GM21360 (cell line): ENCODE measurements around the gene GMIP.

ENCODE experiments used
- ATAC-seq: cut with Tn5 transposase; IDR thresholded peaks from one replicate; pipeline ENCODE4 v1.9.1; 2021; ENCODE audit warnings: mild to moderate bottlenecking, moderate library complexity; ENCODE audit not compliant: unreplicated experiment

The GMIP gene

DNA sequence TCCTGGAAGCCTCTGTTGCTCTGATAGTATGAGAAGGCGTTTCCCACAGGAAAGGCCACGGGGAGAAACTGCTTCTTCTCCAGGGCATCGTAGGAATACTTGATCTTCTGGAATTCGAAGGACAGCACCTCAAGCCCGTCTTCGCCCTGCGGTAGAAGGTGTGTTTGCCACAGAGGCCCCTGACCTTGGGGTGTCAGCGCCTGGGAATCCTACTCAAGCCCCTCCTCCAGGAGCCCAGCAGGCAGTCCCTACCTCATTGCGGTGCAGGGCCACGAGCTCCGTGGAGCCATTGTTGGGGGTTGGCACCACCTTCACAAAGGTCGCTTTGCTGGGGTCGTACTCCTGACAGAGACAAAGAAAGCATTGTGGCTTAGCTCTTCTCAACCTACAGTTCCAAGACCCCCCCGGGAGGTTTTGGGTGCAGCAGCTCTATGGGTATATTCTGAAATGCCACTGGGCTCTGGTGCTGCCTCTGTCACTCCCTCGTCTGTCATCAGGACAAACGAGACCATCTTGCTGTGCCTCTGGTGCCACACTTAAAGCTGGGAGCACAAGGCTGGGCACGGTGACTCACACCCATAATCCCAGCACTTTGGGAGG is 16.3 kb upstream of the GMIP start:
- no peak for ATAC-seq

DNA sequence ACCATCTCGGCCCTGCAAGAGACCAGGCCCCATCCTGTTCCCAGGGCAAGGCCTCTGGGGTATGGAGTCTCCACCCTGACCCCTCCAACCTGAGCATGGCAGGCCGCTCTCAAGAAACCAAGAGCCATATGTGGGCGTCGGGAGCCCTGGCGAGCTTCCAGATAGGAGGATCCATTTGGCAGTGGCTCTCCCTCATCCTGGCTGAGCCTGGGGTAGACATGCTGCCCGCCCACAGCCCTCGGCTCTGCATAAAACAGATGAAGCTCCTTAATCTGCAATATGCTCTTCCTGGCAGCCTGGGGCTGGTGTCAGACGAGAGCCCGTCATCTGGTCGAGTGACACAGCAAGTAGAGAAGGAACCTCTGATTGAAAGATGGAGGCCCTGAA is 13.9 kb upstream of the GMIP start:
- ATAC-seq = no peak

GRCh38 chr19:19656451-19657396 is 13.3 kb upstream of the GMIP start:
- ATAC-seq = no peak

GRCh38 chr19:19655641-19656343 is 12.3 kb upstream of the GMIP start:
- no peak for ATAC-seq

DNA sequence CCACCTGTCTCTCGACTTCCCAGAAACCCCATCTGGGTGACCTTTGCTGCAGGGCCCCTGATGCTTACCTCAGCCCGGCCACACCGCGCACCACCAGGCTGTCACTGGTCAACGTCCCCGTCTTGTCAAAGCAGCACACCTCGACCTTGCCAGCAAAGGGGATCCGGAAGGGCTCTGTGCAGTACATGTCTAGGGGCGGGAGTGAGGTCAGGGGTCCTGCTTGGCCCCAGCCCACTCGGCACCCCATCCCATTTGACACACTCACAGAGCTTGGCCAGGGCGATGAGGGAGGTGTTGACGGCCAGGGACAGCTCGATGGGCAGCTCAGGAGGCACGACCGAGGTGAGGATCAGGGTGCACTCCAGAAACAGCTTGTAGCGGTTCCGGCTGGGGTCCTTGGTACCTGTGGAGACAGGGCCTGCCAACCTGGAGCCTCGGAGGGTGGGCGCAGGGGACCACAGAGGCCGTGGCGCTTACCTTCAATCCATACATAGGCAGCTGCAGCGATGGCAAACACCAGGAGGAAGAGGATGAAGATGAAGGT is 11.7 kb upstream of the GMIP start:
- no peak for ATAC-seq

DNA sequence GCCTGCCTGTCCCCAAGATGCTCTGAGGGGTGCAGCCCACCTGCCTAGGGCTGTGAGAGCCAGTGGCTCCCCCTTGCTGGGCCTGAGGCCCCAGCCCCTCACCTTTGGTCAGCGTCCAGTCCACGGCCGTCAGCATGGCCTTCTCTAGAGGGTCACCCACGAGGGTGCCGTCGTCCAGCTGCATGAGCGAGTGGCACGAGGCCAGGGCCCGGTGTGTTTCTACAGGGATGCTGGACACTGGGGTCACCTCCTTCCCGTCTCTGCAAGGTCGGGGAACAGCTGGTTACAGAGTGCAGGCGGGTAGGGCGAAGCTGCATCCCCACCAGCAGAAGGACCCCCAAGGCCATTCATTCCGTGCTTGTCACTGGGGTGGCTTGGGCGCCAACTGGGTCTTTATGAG is 11.0 kb upstream of the GMIP start:
- ATAC-seq = no peak

DNA sequence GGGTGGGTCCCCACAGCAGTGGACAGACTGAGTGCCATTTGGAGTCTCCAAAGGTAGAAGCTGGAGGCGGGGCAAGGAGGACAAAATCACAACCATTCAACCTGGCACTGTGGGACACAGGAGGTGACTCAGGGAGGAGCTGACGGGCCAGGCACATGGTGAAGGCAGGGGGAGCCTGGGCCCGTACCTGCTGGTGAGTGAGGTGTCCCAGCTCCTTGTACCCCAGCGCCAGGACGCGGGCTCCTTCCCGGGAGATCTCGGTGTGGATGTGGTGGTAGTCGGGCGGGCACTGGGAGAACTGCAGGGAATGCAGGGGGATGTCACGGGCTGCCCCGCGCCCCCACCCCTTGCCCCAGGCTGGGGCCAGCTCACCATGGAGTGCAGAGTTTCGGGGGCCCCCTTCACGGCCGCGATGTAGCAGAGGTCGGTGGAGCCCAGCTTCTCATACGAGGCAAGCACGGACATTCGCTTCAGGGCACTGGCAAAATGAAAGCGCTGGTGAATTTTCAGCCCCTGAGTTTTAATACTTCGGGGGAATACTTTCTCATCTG is 10.2 kb upstream of the GMIP start:
- no peak for ATAC-seq

DNA sequence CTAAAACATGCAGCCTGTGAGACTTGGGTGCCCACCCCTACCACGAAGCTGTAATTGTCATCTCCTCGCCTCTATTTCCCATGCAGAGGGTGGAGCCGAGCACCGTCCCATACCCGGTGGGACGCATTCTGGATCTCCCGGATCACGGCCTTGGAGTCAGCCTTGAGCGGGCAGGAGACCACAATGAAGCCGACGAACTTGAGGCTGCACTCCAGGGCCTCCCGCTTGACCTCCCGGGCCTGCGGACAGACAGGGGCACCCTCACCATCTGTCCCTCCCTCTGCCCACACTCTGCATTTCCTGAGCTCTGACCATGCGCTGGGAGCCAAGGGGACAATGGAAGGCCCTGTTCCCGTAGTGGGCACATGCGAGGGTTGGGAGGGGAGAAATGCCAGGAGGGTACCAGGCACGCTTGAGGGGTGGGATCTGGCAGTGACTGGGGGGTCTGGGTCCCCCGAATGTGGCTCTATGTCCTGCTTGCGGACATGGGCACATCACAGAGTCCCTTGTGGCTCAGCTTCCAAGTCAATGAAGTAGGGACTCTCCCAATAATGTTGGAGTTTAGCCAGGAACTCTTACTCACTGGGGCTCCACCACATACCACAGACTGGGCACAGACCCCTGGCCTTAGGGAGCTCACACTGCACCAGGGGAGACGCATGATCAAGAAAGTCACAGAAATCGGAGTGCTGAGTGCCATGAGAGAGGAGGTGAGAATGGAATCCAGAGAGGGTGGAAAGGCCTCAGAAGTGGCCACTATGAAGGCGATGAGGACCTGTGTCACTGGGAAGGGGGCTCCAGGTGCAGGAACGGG is 9.2 kb upstream of the GMIP start:
- ATAC-seq = no peak

DNA sequence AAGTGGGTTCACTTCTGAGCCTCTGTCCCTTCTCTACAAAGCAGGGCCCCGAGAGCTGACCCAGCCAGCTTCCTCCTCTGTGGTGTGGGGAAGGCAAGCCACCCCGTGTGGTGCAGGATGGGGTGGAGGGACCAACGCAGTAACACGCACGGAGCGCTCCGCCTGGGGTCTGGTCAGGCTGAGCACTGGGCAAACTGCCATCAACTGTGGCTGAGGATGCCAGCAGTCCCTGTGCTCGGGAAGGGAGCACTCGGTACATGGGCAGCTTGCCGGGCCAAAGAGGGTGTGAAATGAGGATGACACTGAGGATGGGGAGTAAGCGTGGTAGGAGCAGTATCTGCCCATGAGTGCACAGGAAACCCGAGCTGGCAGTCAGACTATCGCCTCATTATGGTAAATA is 7.6 kb upstream of the GMIP start:
- ATAC-seq = no peak

DNA sequence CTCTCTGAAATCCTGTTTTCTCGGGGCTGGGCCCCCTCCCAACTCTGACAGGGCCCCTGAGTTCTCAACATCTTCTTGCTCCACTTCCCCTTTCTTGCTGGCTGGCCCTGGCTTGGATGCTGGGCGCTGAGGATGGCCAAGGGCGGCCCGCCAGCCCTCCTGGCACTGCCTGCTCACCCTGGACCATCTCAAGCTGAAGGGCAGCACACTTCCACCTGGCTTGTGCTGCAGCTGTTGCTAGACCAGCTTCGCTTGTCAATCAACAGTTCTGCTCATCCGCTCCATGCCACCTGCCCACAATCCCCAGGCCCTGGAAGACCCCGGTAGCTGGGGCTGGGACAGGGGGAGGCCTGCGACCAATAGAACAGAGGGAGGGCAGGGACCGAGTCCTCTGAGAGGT is 6.9 kb upstream of the GMIP start:
- ATAC-seq = no peak

DNA sequence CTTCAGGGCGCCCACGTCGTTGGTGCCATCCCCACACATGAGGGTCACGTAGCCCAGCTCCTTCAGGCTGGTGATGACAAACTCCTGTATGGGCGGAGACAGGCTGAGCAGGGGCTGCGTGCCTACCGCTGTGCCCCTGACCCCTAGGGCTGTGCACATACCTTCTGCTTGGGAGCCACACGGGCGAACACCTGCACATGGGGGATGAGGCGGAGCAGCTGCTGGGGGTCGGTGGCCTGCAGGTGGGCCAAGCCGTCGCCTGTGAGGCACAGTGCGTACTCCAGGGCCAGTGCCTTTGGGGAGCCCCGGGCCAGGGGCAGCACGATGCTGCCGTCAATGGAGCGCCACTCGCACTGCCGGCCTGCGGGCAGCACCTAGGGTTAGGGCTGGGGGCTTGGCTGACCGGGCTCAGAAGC is 6.1 kb upstream of the GMIP start:
- no peak for ATAC-seq

DNA sequence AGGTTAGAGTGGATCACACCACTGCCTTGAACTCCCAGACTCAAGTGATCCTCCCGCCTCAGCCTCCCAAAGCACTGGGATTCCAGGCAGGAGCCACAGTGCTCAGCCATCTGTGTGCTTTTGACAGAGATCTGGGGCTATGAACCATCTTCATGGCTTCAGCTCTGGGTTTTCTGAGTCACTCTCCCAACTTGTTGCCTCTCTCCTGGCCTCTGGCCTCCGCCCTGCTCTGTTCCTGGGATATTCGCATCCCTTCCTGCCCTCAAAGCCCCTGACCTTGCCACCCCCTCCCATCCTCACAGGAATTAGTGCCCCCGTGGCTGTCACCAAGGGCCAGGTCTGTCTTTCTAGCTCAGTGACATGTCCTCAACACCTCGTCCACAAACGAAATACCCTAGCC is 5.7 kb upstream of the GMIP start:
- ATAC-seq = no peak

DNA sequence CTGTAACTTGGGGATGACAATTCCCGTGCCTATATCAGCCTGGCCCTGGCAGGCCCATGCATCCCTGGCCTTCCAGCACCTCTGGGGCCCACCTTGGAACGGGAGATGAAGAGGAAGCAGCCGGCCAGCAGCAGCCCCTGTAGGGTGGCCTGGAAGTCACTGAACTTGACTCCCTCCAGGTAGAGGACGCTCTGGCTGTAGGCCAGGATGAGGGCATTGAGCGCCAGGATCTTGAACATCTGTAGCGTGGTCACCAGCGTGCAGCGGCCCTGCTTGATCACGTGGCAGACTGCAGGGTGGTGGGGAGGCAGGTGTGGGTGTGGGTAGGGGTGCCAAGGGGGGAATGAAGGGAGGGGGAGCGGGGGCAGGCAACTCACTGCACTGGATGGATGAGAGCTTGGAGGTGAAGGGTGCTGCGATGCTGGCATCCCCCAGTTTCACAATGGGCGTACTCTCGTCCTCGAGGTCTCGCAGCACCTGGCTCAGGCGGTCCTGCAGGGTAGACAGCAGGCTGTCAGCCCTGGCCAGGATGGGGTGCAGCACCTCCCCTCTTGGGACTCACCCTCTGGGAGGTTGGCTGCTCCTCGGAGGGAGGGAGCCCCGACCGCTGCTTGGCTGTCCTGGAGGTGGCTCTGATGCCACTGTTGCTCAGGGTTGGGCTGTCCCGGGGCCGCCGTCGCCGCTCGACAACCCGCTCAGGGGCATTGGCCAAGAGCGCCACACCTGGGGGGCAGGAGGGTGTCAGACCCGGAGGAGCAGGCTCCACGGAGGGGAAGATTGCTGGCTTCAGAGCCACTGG is 3.8 kb upstream of the GMIP start:
- no peak for ATAC-seq

- ATAC-seq = no peak
These were observed 1.9 kb upstream of the GMIP start for GRCh38 chr19:19645233-19645870.

DNA sequence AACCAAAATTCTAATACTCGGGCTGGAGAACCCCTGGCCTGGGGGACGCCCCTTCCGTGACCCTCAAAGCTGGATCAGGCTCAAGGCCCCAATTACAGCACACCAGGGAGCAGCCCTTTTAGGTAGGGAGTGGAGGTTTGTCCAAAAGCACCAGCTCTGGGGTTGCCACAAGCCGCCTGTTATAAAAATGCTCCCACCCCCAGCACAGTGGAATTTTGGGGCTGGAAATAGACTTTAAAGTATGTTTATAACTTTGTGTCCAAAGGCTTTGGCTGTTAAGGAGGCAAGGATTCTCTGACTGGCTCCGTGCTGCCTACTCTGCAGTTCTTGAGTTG is 564 bp upstream of the GMIP start:
- no peak for ATAC-seq

DNA sequence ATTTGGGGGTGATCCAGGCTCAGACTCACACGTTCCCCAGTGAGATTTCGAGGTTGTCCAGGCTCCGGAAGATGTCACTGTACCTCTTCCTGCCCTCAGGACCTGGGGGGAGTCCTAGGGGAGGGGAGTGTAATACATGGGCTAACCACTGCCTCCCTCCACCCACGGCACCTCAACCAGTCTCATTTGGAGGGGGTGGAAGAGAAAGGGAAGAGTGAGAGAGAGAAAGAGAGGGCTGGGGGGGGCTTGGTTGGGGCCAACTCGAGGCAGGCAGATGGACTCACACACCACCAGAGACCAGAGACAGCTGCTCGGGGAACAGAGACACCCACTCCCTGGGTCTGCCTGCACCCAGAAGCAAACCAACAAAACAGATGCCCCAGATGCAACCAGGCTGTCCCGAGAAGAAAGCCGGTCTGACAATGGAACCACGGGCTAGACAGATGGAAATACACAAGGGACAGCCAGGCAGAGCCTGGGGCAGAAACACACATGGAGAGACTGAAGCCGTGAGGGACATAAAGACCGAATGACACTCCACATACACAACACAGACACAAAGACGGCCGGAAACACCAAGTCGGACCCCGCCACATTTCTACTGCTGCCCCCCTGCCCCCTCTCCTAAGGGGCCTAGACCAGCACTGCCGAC is 825 bp downstream of the GMIP start:
- ATAC-seq = peak; percentile 5

DNA sequence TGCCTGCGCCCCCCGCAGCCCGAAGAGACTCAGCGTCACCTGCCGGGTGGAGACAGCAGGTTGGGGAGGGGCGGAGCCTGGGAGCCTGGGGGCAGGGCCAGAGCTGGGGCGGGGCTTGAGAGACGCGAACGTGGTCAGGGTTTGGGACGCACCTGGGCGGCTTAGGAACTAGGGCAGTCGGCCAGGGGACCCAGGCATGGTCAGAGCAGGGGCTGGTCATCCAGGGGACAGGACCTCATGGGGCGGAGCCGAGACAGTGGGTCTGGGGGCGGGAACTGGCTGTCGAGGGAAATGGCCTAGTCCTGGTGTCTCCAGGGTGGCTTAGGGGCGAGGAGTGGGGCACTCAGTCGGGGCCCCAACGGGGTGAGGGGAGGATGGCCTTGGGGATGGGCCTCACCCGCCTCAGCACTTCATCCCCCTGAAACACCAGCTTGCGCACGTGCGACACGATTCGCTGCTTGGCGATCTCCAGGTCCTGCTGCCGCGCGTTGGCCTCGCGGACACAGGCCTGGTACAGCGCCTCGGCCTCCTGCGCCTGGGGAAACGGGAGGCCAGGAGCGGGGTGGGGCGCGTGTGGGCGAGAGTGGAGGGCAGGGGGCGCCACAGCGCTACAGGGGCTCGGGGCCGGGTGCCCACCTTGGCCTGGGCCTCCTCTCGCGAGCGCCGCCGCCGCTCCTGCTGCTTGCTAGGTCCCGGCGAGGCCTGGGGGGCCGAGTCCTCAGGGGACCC is 5.8 kb downstream of the GMIP start:
- no peak for ATAC-seq

DNA sequence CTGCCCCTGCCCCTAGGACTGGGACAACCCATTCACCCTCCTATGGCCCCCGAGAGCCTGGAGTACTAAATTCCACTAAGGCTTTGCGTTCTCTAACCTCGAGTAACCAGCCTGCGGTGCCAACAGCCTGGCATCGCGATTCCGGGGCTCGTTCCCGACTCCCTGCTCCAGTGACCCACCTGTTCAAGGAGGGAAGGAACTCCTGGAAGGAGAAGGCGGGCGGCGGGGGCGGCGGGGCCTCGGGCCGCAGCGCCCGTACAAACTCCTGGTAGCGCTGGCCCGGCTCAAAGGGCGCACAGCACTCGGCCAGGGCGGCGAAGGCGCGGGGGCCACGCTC is 6.3 kb downstream of the GMIP start:
- ATAC-seq = no peak
